H7 (cell line): ENCODE results near the gene GDA. TPM values are rescaled to one million over a fixed set of nuclear protein-coding genes. Genes with fewer than 3 reads are reported as not detected.

Experiments
- DNase-seq: peaks from one replicate; pipeline ENCODE4 v3.0.0; 2012
- H3K27me3 ChIP-seq: 2 replicates; pipeline ENCODE4 v1.6.0; 2011; ENCODE audit warnings: mild to moderate bottlenecking, low read length; ENCODE audit not compliant: control insufficient read depth, insufficient read depth
- H3K36me3 ChIP-seq: replicated peaks from 2 replicates; pipeline ENCODE4 v1.5.1; 2011; ENCODE audit warnings: low read length; ENCODE audit not compliant: control insufficient read depth, insufficient read depth
- H3K4me3 ChIP-seq: 2 replicates; pipeline ENCODE4 v1.5.1; 2011; ENCODE audit warnings: low read depth, mild to moderate bottlenecking, control low read depth, low read length, moderate library complexity; ENCODE audit not compliant: insufficient read depth
- total RNA-seq: library from RNA; depleted of rRNA; stranded (reverse); fragments of >200 nt; shearing (Covaris generic); gene quantifications from 2 replicates; pipeline ENCODE4 v1.2.3, GENCODE V29; 2014

The GDA gene
- total RNA-seq, 1 experiment from 2014 or later: 3.1 TPM

DNA sequence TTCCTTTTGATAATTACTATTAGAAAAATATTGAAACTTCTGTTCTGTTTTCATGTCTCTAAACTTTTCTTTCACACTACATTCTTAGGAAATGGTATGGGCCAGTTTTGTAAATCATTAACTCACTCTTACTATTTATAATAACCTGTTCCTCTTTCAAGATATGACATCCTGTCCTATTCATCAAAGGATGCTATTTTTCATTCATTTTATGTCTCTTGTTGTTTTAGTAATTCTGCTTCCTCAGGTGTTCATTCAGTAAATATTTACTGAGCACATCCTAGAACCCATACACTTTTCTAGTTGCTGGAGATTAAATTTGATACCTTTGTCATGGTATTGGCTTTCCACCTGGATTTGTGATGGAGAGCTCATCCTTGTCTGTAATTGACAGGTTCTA is 58.0 kb downstream of the GDA start:
- Histone ChIP-seq H3K36me3 (no peaks in the 10 kb centered on the region), H3K27me3 (no peaks in the 10 kb centered on the region), H3K4me3 (no peak overlapping the region)
- no peak for DNase-seq

DNA sequence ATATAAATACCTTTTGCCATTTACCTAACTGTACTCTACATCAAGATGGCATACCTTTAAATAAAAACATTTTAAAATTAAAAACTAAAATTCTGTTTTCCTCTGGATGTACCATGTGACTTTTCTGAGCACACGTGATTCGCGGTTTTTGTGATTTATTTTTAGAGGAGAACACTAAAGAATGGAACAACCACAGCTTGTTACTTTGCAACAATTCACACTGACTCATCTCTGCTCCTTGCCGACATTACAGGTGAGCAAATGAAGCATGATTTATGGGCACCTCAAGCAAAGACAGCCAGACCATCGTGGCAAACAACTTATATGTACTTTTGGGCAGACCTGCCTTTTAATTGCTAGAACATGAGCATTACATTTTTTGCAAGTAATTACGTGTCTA is 61.3 kb downstream of the GDA start:
- Histone ChIP-seq H3K27me3 (no peaks in the 10 kb centered on the region), H3K4me3 (no peak overlapping the region), H3K36me3 (no peaks in the 10 kb centered on the region)
- DNase-seq: no peak

DNA sequence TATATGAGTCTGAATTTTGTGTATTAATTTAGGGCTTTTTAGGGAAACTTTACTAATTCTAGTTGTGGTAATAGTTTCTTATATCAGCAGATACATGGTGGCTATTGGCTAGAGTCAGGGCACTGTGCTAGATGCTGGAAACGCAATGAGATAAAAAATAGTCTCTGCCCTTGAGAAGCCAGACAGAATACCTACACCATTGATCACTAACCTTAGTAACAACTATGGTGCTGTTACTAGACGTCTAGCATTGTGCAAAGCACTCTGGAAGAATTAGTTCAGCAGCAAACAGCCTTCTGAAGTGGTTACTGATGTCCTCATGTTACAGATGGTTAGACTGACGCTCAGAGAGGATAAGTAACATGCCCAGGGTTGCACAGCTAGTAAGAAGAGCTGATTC is 61.8 kb downstream of the GDA start:
- Histone ChIP-seq H3K36me3 (no peaks in the 10 kb centered on the region), H3K27me3 (no peaks in the 10 kb centered on the region), H3K4me3 (no peak overlapping the region)
- DNase-seq: no peak

DNA sequence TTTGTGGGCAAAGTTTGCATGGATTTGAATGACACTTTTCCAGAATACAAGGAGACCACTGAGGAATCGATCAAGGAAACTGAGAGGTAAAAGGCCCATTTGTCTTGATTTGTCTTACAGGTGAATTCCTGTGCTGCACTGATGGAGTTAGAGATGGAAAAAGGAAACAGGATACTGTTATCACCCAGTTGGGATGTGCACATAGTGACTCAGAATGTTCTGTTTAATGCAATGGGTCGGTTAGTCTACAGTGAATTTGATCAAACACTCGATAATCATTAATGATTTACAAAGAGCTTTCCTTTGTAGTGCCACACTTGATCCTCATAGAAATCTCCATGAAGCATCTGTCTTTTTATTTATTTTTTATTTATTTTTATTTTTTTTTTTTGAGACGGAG is 64.7 kb downstream of the GDA start:
- Histone ChIP-seq H3K4me3 (no peak overlapping the region), H3K27me3 (no peaks in the 10 kb centered on the region), H3K36me3 (no peaks in the 10 kb centered on the region)
- no peak for DNase-seq

DNA sequence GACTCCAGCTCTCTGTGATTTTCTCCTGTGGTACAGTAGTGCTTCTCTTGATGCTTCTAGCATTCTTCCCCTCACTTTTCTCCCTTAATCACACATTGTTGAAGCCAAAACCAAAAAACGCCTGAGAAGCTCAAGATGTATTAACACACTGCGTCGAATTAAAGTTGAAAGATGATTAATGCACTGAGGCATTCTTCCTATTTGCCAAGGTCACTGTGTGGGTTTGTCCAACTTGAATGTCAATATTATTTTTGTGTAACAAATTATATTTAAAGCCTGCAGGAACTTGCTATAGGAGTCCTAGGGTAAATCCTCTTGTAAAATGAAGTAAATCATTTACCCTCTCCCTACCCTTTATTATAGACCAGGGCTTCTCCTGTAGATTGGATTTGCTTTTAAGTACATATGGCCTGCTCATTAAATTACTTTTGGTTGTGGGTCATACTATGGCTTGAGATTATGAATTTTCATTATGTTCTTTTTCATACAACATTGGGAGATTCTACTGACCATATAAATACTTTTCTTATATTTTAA is 68.1 kb downstream of the GDA start:
- no peak overlapping the region for H3K4me3 ChIP-seq
- no peaks in the 10 kb centered on the region for H3K27me3 ChIP-seq
- DNase-seq: no peak
- H3K36me3 ChIP-seq: no peaks in the 10 kb centered on the region

DNA sequence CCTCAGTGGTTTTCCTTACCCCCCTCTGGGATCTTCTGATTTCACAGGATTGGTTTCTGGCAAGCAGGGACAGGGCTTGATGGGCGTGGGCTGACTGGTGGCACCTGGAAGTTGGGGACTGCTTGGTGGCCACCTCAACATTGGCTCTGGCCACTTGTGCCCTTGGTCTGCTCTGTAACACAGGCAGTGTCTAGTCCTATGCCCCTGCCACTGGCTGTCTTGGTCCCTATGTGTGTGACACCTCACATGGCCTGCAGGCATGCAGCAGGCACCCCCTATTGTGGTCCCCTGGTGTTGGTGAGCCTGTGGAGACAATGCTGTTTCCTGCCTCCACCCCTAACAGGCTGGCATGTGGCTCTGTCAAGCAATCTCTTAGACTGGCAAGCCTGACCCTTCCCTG is 71.3 kb downstream of the GDA start:
- Histone ChIP-seq H3K27me3 (no peaks in the 10 kb centered on the region), H3K36me3 (no peaks in the 10 kb centered on the region), H3K4me3 (no peak overlapping the region)

DNA sequence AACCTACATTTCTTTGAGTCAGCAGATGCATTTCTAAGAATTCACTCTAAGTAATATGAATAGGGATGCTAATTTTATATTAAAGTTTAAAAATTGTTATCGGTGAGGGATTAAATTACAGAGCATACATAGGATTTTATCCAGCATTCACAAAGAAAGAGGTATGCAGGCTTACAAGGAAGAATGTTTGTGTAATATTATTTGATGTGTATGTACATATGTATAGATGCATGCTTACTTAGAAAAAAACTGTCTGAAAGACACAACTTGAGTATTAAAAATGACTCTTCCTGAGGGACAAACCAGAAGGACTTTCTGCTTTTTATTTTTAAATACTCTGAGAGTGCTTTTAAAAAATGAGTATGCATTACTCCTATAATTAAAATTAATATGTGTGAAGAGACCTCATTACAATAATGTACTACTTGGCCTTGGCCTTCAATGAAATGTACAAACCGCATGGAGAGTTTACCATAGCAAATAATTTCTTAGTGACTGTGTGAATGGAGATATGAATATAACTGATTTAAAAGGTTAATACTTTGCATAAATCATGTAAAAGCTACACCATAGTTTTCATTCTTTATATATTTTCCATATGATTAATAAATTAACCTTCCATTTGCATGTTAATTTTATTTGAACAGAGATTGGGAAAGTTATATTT is 77.0 kb downstream of the GDA start:
- H3K27me3 ChIP-seq: no peaks in the 10 kb centered on the region
- no peak for DNase-seq
- H3K4me3 ChIP-seq: no peak overlapping the region
- no peaks in the 10 kb centered on the region for H3K36me3 ChIP-seq

More for the DNA sequence above, 71.3 kb downstream of the GDA start:
- DNase-seq: no peak

DNA sequence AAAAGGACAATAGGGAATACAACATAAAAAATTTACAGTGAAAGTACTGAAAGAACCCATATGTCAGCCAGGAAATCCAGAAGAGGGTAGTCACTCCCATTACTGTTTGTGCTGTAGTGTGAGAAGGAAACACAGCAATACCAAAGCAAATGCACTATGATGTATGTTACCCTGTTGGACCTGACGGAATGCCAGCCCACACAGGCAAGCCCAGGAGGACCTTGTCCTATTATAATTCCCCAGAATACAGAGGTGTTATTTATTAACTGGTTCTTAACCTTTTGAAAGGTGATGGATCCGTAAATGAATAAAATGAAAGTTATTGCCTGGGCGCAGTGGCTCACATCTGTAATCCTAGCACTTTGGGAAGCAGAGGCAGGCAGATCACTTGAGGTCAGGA is 79.0 kb downstream of the GDA start:
- Histone ChIP-seq H3K27me3 (no peaks in the 10 kb centered on the region), H3K4me3 (no peak overlapping the region), H3K36me3 (no peaks in the 10 kb centered on the region)
- DNase-seq: no peak

DNA sequence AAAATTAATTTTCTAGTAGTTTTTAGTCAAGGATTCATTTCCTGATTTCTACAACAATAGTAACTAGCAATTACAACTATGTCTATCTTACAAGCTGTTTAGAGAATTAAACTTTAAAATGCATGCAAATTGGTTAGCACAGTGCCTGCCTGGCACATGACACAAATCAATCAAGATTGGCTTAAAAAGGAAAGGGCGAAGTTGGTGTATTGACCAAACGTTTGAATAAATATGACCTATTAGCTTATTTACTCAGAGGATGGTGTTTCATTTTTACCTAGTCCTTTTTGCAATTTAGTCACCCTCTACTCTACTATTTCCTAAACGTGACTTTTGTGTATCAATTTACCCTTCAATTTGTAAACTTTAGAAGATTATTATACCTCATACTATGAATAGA is 83.5 kb downstream of the GDA start:
- no peak for DNase-seq
- Histone ChIP-seq H3K4me3 (no peak overlapping the region), H3K27me3 (no peaks in the 10 kb centered on the region), H3K36me3 (no peaks in the 10 kb centered on the region)

DNA sequence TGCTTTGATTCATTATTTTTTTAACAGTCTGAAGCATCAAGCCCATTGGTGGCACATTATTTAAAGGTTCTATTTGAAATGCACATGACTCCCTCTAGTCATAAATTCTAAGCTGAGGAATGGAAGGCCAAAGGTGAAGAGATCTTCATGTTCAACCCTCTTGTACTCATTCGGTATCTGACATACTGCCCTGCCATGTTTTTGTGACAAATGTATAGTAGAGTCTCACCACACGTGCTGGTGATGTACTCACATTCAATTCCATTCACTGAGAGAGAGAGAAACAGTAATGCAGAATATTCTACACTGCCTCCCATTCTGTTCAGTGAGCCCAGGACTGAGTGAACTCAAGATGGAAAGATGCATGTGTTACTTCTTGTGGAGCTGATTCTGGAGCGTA is 98.3 kb downstream of the GDA start:
- H3K4me3 ChIP-seq: no peak overlapping the region
- H3K27me3 ChIP-seq: no peaks in the 10 kb centered on the region
- no peaks in the 10 kb centered on the region for H3K36me3 ChIP-seq
- no peak for DNase-seq

DNA sequence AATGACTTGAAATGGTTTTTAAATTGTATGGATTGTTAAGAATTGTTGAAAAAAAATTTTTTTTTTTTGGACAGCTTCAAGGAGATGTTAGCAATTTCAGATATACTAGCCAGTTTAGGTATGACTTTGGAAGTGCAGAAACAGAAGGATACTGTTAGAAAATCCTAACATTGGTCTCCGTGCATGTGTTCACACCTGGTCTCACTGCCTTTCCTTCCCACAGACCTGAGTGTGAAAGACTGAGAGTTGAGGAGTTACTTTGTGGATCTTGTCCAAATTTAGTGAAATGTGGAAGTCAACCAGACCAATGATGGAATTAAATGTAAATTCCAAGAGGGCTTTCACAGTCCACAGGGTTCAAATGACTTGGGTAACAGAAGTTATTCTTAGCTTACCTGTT is 102.3 kb downstream of the GDA start:
- H3K36me3 ChIP-seq: no peaks in the 10 kb centered on the region
- no peak overlapping the region for H3K4me3 ChIP-seq
- no peaks in the 10 kb centered on the region for H3K27me3 ChIP-seq
- no peak for DNase-seq

DNA sequence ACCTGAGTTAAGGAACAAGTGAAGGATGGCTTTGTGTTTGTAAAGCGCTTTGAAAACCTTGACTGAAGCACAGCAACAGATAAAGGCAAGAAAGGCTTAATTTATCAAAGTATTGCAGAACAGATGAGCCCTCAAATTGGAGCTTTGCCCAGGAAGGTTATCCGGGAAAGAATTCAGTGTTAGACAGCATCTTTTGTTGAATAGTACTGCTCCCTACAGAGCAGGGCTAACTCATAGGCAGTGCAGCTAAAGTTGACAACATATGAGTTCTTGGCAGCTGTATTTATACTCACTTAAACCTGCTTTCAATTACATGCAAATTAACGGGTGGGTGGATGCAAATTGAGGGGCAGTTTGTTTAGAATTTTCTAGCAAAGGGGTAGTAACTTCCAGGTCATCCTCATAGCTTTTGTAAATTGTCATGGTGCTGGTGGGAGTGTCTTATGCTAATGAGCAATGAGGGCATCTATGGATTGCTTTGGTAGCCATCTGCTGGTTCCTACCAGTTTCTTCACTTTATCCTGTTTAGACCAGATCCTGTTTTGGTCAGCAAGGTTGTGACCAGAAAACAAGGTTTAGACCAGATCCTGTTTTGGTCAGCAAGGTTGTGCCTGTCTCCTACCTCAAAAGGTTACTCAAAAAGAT is 105.8 kb downstream of the GDA start:
- Histone ChIP-seq H3K27me3 (no peaks in the 10 kb centered on the region), H3K4me3 (no peak overlapping the region), H3K36me3 (no peaks in the 10 kb centered on the region)
- DNase-seq: no peak

DNA sequence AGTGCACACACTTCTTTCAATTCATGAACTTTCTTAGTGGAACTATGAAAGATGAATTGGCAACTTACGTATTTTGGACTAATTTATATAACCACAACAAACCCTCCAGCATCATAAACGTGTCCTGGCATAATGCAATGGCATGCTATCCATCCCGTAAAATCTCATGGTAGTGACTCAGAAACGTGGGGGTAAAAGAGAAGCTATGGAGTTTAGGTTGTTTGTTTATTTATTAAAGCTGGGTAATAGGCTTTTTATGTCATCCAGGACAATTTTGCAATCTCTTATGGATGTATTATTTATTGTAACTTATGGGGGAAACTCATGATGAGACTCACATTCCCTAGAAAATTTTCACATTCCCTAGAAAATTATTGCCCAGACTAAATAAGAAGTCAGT is 106.3 kb downstream of the GDA start:
- DNase-seq: no peak
- no peaks in the 10 kb centered on the region for H3K27me3 ChIP-seq
- H3K4me3 ChIP-seq: no peak overlapping the region
- no peaks in the 10 kb centered on the region for H3K36me3 ChIP-seq

DNA sequence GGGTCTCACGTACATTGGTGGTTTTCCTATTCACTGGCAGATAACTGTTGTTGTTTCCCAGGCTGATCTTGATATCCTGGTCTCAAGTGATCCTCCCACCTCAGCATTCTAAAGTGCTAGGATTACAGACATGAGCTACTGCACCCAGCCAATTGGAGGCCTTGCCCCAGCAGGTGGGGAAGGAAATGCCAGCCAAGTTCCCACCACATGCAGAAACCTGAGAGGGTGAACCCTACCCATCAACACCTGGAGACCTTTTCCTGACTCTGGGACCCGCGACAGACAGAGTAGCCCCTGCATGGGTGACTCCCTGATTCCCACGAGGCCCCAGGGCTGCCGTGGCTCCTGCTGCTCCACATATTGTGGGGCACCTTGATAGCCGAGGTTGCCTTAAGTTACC is 107.7 kb downstream of the GDA start:
- no peak for DNase-seq
- H3K27me3 ChIP-seq: no peaks in the 10 kb centered on the region
- no peak overlapping the region for H3K4me3 ChIP-seq
- H3K36me3 ChIP-seq: no peaks in the 10 kb centered on the region

DNA sequence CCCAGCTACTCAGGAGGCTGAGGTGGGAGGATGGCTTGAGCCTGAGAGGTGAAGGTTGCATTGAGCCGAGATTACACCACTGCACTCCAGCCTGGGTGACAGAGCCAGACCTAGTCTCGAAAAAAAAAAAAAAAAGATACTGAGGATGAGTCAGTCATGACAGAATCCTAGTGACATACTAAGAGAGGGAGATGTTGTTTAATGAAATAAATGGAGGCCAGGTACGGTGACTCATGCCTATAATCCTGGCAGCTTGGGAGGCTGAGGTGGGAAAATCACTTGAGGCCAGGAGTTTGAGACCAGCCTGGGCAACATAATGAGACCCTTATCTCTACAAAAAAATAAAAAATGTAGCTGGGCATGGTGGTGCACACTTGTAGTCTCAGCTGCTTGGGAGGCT is 108.6 kb downstream of the GDA start:
- Histone ChIP-seq H3K27me3 (no peaks in the 10 kb centered on the region), H3K36me3 (no peaks in the 10 kb centered on the region), H3K4me3 (no peak overlapping the region)
- DNase-seq: no peak
